GM23338 (cell line): ENCODE data around the gene NAE1.

Source experiments
- CREB1 ChIP-seq: fragments of 250-450 bp; sonication (Bioruptor Pico); IDR thresholded peaks from 2 replicates; pipeline ENCODE4 v1.5.0; 2020; ENCODE audit warnings: low read depth, mild to moderate bottlenecking, moderate library complexity
- EZH2 ChIP-seq: fragments of 200-600 bp; sonication (generic); IDR thresholded peaks from one replicate; pipeline ENCODE4 v1.8.0; 2017; ENCODE audit warnings: antibody characterized with exemption, mild to moderate bottlenecking, low read depth; ENCODE audit not compliant: unreplicated experiment
- EZH2phosphoT487 ChIP-seq: fragments of 200-600 bp; sonication (generic); IDR thresholded peaks from one replicate; pipeline ENCODE4 v1.8.1; 2018; ENCODE audit warnings: antibody characterized with exemption; ENCODE audit not compliant: unreplicated experiment
- JUNB ChIP-seq: IDR thresholded peaks from one replicate; pipeline ENCODE4 v1.6.1; 2016; ENCODE audit warnings: antibody characterized with exemption; ENCODE audit not compliant: unreplicated experiment
- POLR2AphosphoS5 ChIP-seq: IDR thresholded peaks from 2 replicates; pipeline ENCODE4 v1.6.1; 2016; ENCODE audit warnings: antibody characterized with exemption, low read depth
- ZNF114 ChIP-seq: fragments of 250-450 bp; sonication (Bioruptor Pico); IDR thresholded peaks from 2 replicates; pipeline ENCODE4 v1.5.0; 2020; ENCODE audit warnings: mild to moderate bottlenecking, moderate library complexity
- ZNF331 ChIP-seq: fragments of 250-450 bp; sonication (Bioruptor Pico); IDR thresholded peaks from 2 replicates; pipeline ENCODE4 v1.5.0; 2020; ENCODE audit warnings: low read depth, mild to moderate bottlenecking, moderate library complexity
- TF ChIP-seq, protein P1 (sequence below), 2 experiments: fragments of 200-600 bp in 1 of 2; sonication (generic) in 1 of 2; conservative IDR thresholded peaks; 2 replicates each; pipeline versions ENCODE4 v1.5.1 to v1.6.1; 2016 to 2017; ENCODE audit warnings: antibody characterized with exemption in 2 of 2, low read depth in 2 of 2, mild to moderate bottlenecking in 2 of 2, moderate library complexity in 1 of 2
- TF ChIP-seq, protein P2 (sequence below): IDR thresholded peaks from one replicate; pipeline ENCODE4 v1.6.1; 2018; ENCODE audit warnings: antibody characterized with exemption; ENCODE audit not compliant: unreplicated experiment
- TF ChIP-seq, protein P3 (sequence below): IDR thresholded peaks from 2 replicates; pipeline ENCODE4 v1.6.1; 2016; ENCODE audit warnings: antibody characterized with exemption

DNA sequence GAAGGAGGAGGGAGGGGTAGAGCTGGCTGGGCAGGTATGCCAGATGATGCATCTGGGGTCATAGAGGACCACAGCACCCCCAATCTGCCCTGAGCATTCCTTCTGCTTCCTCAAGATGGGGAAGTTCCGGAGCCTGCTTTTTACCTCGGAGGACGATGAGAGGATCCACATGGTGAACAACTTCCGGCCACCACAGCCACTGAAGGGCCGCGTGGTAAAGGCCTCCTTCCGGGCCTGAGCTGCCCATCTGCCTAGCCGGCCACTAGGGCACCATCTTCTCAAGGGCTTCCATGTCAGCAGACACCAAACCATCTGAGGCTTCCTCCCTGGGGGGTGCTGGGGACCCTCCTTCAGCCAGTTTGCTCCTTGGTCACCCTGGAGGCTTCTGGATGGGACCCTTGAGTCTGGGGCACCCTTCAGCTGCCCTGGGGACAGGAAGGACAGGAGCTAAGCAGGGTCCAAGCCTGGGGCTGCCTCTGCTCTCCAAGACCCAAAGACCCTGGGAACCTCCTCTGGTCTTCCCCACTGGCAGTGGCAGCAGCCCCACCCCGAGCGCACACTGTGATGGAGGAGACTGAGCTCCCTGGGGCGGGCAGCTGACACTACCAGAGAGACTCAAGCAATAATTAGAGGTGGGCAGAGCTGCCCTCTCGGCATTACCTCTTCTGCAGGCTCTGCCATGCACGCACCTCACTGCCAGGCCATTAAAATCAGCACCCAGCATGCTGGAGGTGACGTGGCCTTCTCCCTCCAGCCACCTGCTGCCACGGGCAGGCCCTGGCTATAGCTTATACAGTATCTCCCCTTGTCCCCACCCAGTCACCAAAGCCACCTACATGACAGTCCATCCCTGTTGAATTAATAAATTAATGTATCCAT is 22.7 kb upstream of the NAE1 start:
- TF ChIP-seq, protein P1, sequence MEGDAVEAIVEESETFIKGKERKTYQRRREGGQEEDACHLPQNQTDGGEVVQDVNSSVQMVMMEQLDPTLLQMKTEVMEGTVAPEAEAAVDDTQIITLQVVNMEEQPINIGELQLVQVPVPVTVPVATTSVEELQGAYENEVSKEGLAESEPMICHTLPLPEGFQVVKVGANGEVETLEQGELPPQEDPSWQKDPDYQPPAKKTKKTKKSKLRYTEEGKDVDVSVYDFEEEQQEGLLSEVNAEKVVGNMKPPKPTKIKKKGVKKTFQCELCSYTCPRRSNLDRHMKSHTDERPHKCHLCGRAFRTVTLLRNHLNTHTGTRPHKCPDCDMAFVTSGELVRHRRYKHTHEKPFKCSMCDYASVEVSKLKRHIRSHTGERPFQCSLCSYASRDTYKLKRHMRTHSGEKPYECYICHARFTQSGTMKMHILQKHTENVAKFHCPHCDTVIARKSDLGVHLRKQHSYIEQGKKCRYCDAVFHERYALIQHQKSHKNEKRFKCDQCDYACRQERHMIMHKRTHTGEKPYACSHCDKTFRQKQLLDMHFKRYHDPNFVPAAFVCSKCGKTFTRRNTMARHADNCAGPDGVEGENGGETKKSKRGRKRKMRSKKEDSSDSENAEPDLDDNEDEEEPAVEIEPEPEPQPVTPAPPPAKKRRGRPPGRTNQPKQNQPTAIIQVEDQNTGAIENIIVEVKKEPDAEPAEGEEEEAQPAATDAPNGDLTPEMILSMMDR (conservative IDR thresholded peaks at IDR 0.05; ENCODE audit: low read depth in 2 of 2), result no peak
- TF ChIP-seq EZH2phosphoT487 (no peak), EZH2 (no peak), POLR2AphosphoS5 (no peak), JUNB (no peak), ZNF114 (CRISPR knock-in tag) (no peak), CREB1 (CRISPR knock-in tag) (no peak), ZNF331 (no peak)
- TF ChIP-seq, protein P2, sequence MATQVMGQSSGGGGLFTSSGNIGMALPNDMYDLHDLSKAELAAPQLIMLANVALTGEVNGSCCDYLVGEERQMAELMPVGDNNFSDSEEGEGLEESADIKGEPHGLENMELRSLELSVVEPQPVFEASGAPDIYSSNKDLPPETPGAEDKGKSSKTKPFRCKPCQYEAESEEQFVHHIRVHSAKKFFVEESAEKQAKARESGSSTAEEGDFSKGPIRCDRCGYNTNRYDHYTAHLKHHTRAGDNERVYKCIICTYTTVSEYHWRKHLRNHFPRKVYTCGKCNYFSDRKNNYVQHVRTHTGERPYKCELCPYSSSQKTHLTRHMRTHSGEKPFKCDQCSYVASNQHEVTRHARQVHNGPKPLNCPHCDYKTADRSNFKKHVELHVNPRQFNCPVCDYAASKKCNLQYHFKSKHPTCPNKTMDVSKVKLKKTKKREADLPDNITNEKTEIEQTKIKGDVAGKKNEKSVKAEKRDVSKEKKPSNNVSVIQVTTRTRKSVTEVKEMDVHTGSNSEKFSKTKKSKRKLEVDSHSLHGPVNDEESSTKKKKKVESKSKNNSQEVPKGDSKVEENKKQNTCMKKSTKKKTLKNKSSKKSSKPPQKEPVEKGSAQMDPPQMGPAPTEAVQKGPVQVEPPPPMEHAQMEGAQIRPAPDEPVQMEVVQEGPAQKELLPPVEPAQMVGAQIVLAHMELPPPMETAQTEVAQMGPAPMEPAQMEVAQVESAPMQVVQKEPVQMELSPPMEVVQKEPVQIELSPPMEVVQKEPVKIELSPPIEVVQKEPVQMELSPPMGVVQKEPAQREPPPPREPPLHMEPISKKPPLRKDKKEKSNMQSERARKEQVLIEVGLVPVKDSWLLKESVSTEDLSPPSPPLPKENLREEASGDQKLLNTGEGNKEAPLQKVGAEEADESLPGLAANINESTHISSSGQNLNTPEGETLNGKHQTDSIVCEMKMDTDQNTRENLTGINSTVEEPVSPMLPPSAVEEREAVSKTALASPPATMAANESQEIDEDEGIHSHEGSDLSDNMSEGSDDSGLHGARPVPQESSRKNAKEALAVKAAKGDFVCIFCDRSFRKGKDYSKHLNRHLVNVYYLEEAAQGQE, result no peak
- TF ChIP-seq, protein P3, sequence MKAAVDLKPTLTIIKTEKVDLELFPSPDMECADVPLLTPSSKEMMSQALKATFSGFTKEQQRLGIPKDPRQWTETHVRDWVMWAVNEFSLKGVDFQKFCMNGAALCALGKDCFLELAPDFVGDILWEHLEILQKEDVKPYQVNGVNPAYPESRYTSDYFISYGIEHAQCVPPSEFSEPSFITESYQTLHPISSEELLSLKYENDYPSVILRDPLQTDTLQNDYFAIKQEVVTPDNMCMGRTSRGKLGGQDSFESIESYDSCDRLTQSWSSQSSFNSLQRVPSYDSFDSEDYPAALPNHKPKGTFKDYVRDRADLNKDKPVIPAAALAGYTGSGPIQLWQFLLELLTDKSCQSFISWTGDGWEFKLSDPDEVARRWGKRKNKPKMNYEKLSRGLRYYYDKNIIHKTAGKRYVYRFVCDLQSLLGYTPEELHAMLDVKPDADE, result no peak
